Measurements from ENCODE around the gene STAT6.
"Not testable (repeated sequence)": the region's sequence is repeated elsewhere in the genome, so short reads cannot be mapped to it uniquely, and the experiment has no call there.

The STAT6 gene

GRCh38 chr12:57087010-57087690 lies 24.0 kb downstream of the STAT6 start:
- DNase-seq, result no peak

- no peak for DNase-seq
Observed at GRCh38 chr12:57086493-57087009, 24.6 kb downstream of the STAT6 start.

- DNase-seq, result no peak
Observed at GRCh38 chr12:57085999-57086492, 25.1 kb downstream of the STAT6 start.

- DNase-seq, result no peak
Observed at GRCh38 chr12:57080855-57081254, 30.3 kb downstream of the STAT6 start.

GRCh38 chr12:57079821-57080220 lies 31.3 kb downstream of the STAT6 start:
- DNase-seq, result no peak

DNA sequence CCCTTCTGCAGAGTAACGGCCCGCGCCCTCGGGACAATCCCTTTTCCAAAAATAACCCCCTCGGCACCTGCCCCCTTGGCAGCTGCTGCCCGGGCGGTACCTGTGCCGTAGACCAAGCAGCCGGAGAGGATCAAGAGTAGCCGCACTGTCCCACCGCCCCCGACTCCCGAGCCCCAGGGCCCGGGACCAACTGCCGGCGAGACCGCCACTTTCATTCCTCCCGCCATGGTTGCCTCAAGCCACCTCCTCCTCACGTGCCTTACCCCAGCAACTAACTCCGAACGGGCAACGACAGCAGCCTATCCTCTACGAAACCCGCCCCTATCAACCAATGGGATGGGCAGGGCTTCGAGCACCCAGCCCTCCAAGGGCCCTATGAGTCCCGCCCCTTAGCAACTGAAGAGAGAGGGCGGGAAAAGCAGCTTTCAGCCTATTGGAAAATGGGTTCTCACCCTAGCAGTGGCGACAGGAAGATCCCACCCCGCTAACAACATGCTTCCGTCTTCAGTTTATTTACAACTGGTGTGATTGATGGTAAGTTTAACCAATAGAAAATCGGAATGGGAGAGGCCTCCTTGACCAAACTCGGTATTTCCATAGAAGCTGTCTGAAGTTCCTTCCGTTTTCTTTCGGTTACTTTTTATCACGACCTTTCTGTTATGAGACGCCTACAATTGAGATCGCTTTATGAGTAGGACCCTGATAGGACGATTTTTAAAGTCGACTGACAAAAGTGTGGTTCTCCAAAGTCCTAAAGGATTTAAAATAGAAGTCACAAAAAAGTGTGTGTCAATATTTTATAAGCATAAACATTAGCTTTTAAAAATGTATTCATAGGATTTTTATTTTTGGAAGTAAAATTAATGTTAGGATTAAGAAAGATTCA lies 32.4 kb downstream of the STAT6 start, which contains the start of gene NEMP1:
Gene NEMP1 (minus strand): TSS at position 273 of the 886 bp plus-strand sequence. CDS start 46 bp downstream, at position 227.
- peak; percentile 99 for DNase-seq

- not testable (repeated sequence) for DNase-seq
Observed at GRCh38 chr12:57073566-57074450, 37.4 kb downstream of the STAT6 start.

- no peak for DNase-seq
Observed at GRCh38 chr12:57072661-57073060, 38.5 kb downstream of the STAT6 start.

DNA sequence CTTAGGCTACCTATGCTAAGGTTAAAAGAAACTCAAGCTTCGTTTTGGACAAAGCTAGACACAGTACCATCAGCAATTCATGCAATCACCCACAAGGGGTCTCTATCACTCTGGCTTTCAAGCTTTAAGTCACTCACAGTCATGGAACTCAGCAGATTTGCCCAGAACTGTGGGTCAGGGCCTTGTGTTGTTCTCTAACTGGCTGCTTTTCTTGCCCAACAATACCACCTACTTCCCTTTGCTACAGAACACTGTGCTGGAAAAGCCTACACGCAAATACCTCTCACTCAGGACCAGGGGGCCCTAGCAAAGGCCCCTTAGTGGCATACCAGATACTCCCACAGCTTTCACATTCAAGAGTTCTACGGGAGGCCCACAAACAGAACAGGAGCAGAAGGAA lies 41.6 kb downstream of the STAT6 start:
- peak; percentile 30 for DNase-seq

GRCh38 chr12:57066245-57066644 lies 44.9 kb downstream of the STAT6 start:
- DNase-seq, result no peak

DNA sequence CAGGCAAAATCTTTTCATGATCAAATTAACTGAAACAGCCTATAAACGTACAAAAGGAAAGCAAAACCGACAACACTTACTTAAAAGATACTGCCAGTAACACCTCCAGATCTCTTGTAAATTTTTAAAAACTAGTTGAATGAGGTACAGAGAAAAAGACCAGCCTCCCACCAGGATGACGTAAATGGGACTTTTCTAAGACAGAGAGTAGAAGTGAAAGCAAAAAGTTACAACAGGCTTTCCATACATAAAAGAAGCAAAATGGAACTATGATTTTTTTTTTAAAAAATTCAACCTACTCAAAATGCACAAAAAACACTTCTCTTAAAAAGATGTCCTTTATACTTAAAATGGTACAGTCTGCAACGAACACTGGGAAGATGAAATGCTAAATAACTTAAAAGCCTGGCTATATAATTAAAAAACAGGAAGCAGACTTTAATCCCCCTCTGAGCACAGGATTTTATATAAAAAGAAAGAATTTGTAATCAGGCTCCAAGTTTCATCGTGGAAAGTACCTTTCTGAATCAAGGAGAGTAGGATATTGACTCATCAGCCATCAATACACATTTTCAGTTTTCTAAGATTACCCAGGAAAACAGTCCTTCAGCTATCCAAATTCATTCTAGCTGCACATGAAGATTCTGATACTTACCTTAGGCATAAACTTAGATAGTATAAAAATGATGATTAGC lies 47.0 kb downstream of the STAT6 start:
- DNase-seq, result no peak

DNA sequence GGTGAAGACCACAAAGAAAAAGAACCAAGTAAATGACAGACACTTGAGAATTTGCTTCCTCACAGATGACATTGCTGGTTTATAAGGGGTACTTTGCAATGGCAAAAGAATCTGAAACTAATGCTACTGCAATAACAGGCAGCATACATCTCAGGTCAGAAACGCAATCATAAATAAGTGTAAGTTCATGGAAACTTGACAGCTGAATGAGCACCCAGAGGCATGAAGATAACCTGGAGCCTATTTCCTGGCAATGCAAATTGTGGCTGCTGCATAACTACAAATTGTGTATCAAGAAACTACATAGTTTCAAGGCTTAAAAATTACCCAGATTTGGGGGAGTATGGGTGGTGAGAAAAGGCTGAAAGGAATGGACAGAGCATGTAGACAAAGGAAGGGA lies 52.7 kb downstream of the STAT6 start:
- no peak for DNase-seq

DNA sequence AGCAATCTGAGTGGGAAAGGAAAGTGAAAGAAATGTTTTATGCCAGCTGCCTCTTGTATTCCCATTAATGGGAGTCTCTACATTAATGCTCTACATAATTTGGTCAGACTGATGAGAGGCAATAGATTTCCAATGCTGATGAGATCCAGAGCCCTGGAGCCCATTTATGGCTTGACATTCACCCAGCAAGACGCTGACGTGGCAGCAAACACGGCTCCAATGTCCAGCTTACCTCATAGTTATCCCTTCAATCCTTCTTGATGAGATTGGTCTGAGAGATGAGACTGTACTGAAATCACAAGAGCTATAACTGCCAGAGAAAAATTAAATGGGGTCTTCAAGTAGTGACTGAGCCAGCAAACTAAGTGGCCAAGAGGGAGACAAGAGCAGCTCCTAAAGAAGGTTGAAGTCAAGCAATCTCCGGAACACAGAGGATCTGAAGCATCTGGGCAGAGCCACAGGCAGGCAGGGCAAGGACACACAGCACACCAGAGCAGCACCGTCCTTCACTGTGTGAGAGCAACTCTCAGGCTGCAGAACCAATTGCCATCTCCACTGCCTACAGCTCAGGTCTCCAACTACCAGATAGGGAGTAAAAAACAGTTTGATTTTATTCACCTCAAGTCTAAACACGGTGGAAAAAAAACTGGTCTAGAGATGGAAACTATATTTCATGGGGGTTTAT lies 54.0 kb downstream of the STAT6 start:
- no peak for DNase-seq

- DNase-seq, result no peak
Observed at GRCh38 chr12:57055824-57056223, 55.3 kb downstream of the STAT6 start.

- DNase-seq, result not testable (repeated sequence)
Observed at GRCh38 chr12:57053901-57054300, 57.3 kb downstream of the STAT6 start.

- DNase-seq, result not testable (repeated sequence)
Observed at GRCh38 chr12:57053146-57053545, 58.0 kb downstream of the STAT6 start.

DNA sequence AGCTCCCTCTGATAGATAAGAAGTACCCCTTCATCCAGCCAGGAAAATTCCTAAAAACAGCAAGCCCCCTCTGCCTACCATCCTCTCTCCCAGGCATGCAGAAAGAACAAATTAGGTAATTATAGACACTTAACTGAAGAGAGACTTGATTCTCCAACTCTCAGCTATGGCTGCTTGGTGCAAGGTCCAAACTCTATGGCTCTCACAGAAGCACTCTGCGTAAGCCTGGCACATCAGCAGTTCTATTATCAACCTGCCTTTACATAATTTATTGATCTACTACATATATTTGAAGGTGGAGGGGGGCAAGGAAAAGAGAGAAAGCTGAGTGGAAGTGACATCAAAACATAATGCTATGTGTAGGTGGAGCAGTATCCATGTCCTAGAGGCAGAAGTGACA lies 60.2 kb downstream of the STAT6 start:
- DNase-seq, result no peak

DNA sequence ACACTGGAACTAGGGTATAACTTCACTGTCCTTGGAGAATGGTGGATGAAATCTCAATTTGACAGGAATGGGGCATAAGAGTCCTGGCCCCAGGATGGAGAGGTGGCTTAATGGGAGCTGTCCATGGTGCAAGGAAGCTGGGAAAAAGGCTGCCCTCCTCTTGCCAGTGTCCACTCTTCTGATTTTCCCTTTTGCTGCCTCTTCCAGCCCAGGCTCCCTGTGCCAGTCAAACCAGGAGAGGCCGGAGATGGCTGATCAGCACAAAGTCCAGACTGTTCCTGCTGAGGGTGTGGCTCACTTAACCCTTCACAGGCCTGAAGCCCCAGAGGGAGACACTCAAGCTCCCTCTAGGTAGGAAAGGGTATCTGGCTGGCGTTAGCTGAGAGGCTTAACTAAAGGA lies 61.3 kb downstream of the STAT6 start, which contains the start of gene MYO1A:
Gene MYO1A (minus strand): TSS at position 240 of the 400 bp plus-strand sequence. CDS start 1,806 bp downstream, outside the sequence.
- DNase-seq, result no peak

GRCh38 chr12:57049119-57049446 lies 62.1 kb downstream of the STAT6 start:
- DNase-seq, result no peak

DNA sequence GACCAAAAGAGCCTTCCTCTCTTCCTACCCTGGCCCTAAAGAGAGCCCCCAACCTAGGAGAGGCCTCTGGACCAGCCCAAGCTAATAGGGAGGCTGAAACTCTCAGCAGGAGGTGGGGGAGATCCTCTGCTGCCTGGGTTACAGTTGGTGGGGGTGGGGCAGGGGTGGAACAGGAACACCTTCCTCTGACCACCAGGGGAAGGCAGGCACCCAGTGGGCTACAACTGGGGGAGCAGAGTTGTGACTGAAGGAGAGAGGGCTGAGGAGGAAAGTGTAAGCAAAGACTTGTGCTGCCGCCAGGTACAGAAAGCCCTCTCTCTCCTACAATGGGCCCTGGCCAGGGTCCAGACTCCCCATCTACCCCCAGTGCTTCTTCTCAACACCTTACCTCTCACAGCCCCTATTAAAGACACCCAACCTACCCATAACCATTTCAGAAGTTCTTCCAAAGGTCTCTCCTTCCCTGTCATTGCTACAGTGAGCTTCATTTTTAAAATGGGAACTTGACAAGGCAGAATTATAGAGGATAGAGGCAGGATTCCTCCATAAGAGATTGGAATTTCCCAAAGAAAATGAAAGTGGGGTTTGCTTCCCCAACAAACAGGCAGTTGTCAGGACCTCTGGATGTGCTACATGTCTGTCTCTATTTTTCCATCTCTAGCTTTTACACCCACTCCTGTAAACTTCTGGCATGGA lies 62.6 kb downstream of the STAT6 start:
- no peak for DNase-seq

- no peak for DNase-seq
Observed at GRCh38 chr12:57047981-57048380, 63.2 kb downstream of the STAT6 start.
